Measurements from ENCODE around the gene CNN2. TPM values are rescaled to one million over a fixed set of nuclear protein-coding genes. Genes with fewer than 3 reads are reported as not detected.

Gene CNN2
- total RNA-seq, 2 donors from 2014 or later: 82.9 to 101 TPM

GRCh38 chr19:1055886-1056620 lies 29.6 kb downstream of the CNN2 start:
- no peak for DNase-seq (ENCODE audit: low spot score)
- 95% methylated on average over 19 of the region's 20 CpGs for WGBS
- TF ChIP-seq POLR2A (IDR thresholded peaks at IDR 0.05): no peak
- TF ChIP-seq POLR2AphosphoS5 (IDR thresholded peaks at IDR 0.05): no peak
- TF ChIP-seq CTCF (IDR thresholded peaks at IDR 0.05): no peak
- H3K4me1 ChIP-seq (replicated peaks): no peaks in the 10 kb centered on the region
- H3K27ac ChIP-seq: no peak overlapping the region
- intact Hi-C loops (cut with DNase I): no loop called here
- H3K27me3 ChIP-seq (replicated peaks; ENCODE audit: insufficient read depth): no peaks in the 10 kb centered on the region
- H3K9me3 ChIP-seq: peaks cover 6% of the 10 kb centered on the region
- H3K36me3 ChIP-seq: no peaks in the 10 kb centered on the region
- no peak overlapping the region for H3K4me3 ChIP-seq

GRCh38 chr19:1057176-1057855 lies 30.9 kb downstream of the CNN2 start:
- Histone ChIP-seq H3K4me1 (replicated peaks) (no peaks in the 10 kb centered on the region), H3K36me3 (no peaks in the 10 kb centered on the region), H3K27ac (no peak overlapping the region), H3K4me3 (no peak overlapping the region), H3K9me3 (peaks cover 6% of the 10 kb centered on the region), H3K27me3 (replicated peaks; ENCODE audit: insufficient read depth) (no peaks in the 10 kb centered on the region)
- no peak for DNase-seq (ENCODE audit: low spot score)
- WGBS: 50% methylated on average over 3 of the region's 3 CpGs
- intact Hi-C loops (cut with DNase I): no loop called here
- TF ChIP-seq POLR2A (IDR thresholded peaks at IDR 0.05): no peak
- TF ChIP-seq POLR2AphosphoS5 (IDR thresholded peaks at IDR 0.05): no peak
- TF ChIP-seq CTCF (IDR thresholded peaks at IDR 0.05): no peak

GRCh38 chr19:1058112-1058511 lies 31.7 kb downstream of the CNN2 start:
- H3K9me3 ChIP-seq: peaks cover 6% of the 10 kb centered on the region
- H3K36me3 ChIP-seq: no peaks in the 10 kb centered on the region
- 98% methylated on average over 5 of the region's 5 CpGs for WGBS
- H3K4me3 ChIP-seq: no peak overlapping the region
- intact Hi-C loops (cut with DNase I): no loop called here
- H3K4me1 ChIP-seq (replicated peaks): no peaks in the 10 kb centered on the region
- no peak for TF ChIP-seq CTCF (IDR thresholded peaks at IDR 0.05)
- no peak for TF ChIP-seq POLR2AphosphoS5 (IDR thresholded peaks at IDR 0.05)
- TF ChIP-seq POLR2A (IDR thresholded peaks at IDR 0.05): no peak
- no peak for DNase-seq (ENCODE audit: low spot score)
- no peaks in the 10 kb centered on the region for H3K27me3 ChIP-seq (replicated peaks; ENCODE audit: insufficient read depth)
- H3K27ac ChIP-seq: no peak overlapping the region

- H3K27me3 ChIP-seq (replicated peaks; ENCODE audit: insufficient read depth): no peaks in the 10 kb centered on the region
- peaks cover 6% of the 10 kb centered on the region for H3K9me3 ChIP-seq
- 93% methylated on average over 5 of the region's 5 CpGs for WGBS
- intact Hi-C loops (cut with DNase I): no loop called here
- TF ChIP-seq POLR2AphosphoS5 (IDR thresholded peaks at IDR 0.05) (no peak), POLR2A (IDR thresholded peaks at IDR 0.05) (no peak), CTCF (IDR thresholded peaks at IDR 0.05) (no peak)
- no peak overlapping the region for H3K4me3 ChIP-seq
- DNase-seq (ENCODE audit: low spot score): no peak
- H3K27ac ChIP-seq: no peak overlapping the region
- no peaks in the 10 kb centered on the region for H3K4me1 ChIP-seq (replicated peaks)
- H3K36me3 ChIP-seq: no peaks in the 10 kb centered on the region
Observed at GRCh38 chr19:1060689-1061088, 34.3 kb downstream of the CNN2 start.

- WGBS: 96% methylated on average over 20 of the region's 20 CpGs
- Histone ChIP-seq H3K36me3 (no peaks in the 10 kb centered on the region), H3K4me1 (replicated peaks) (peaks cover 5% of the 10 kb centered on the region), H3K27ac (no peak overlapping the region), H3K27me3 (replicated peaks; ENCODE audit: insufficient read depth) (no peaks in the 10 kb centered on the region), H3K9me3 (peaks cover 4% of the 10 kb centered on the region), H3K4me3 (no peak overlapping the region)
- TF ChIP-seq POLR2AphosphoS5 (IDR thresholded peaks at IDR 0.05) (no peak), POLR2A (IDR thresholded peaks at IDR 0.05) (no peak), CTCF (IDR thresholded peaks at IDR 0.05) (no peak)
- intact Hi-C loops (cut with DNase I): no loop called here
- no peak for DNase-seq (ENCODE audit: low spot score)
Observed at GRCh38 chr19:1061987-1062386, 35.6 kb downstream of the CNN2 start.
